ENCODE data around the gene OR2AJ1.

- no peak for TF ChIP-seq CTCF (IDR thresholded peaks at IDR 0.05)
- no peak for TF ChIP-seq POLR2A (IDR thresholded peaks at IDR 0.05)
Measured at GRCh38 chr1:247905910-247906503, 18.7 kb upstream of the OR2AJ1 start.
